ENCODE measurements around the gene LRFN5.
"Not testable (repeated sequence)": the region's sequence is repeated elsewhere in the genome, so short reads cannot be mapped to it uniquely, and the experiment has no call there.

Gene LRFN5

DNA sequence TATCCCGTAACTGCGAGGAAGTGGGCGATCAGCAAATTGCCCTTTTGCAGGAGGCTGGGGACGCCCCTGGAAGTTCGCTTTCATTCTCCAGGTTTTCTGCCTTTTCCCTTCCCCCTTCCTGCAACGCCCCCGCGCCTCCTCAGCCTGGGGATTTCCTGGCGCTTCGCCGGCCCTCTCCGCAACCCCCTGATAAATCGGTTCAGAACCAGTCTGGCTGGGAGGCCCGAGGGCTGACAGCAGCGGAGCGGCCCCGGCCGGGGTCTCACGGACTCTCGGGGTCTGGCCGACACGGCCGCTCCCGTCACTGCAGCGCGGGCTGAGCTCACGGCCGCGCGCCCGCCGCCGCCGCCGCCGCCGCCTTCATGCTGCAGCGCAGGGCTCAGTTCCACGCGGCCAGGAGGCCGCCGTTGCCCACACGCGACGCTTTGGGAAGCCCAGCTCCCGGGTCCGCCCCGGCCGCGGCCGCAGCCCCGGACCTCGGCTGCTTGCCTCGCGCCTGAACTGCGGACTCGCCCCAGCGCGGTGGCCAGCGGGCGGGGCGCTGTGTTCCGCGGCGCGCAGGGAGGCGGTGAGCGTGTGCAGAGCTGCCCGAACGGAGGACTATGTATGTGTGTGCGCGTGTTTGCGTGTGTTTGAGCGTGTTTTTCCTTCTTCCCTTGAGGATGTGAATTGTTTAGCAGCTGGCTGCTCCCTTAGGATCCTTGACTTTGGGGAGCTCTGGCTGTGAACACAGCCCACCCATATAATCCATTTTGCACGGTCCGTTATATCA lies at the start of gene LRFN5:
Gene LRFN5 (plus strand): TSS at position 345 of the 772 bp plus-strand sequence.
- DNase-seq, result no peak

GRCh38 chr14:41558490-41558889 lies 48.2 kb upstream of the LRFN5 start:
- DNase-seq, result no peak

GRCh38 chr14:41566864-41567263 lies 39.8 kb upstream of the LRFN5 start:
- not testable (repeated sequence) for DNase-seq

DNA sequence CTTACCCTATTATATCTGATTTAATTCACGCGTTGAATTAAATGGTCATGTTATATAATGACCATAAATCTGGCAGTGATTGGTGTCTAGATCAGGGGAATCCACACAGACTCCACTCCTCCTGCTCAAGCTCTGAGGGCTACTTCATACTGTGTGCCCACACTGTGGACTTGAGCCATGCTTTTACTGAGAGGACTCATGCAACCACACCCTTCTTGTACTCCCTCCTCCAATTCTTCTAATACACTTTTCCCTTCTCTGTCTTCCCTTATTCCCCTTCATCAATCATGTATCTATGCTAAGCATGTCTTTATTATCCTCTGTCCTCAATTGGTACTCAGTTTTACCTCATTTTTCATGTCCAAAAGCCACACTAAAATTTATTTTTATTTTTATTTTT lies 37.7 kb upstream of the LRFN5 start:
- DNase-seq, result no peak

- DNase-seq, result no peak
Observed at GRCh38 chr14:41570415-41571155, 36.1 kb upstream of the LRFN5 start.

DNA sequence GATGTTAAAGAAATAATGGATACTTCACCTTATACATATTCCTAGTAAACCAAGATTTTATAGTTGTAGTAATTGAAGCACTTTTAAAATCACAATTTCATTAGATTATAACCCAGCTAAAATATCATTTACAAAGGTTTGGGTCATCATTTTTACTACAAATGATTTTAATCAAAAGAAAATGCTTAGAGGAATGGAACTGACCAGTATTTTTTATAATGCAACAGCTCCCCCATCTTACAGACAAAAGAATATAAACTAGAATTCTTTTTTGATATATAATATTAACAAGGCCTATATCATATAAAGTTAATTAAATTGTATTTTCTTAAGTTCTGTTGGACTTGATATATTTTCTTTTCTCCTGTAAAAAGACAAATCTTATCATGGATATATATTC lies 20.4 kb upstream of the LRFN5 start:
- no peak for DNase-seq

GRCh38 chr14:41597647-41598046 lies 9.0 kb upstream of the LRFN5 start:
- no peak for DNase-seq

- DNase-seq, result not testable (repeated sequence)
Observed at GRCh38 chr14:41599805-41600385, 6.8 kb upstream of the LRFN5 start.

- DNase-seq, result no peak
Observed at GRCh38 chr14:41604721-41605531, 1.8 kb upstream of the LRFN5 start.

- no peak for DNase-seq
Observed at GRCh38 chr14:41605550-41606281, 960 bp upstream of the LRFN5 start.

- no peak for DNase-seq
Observed at GRCh38 chr14:41606282-41606531, 469 bp upstream of the LRFN5 start.

DNA sequence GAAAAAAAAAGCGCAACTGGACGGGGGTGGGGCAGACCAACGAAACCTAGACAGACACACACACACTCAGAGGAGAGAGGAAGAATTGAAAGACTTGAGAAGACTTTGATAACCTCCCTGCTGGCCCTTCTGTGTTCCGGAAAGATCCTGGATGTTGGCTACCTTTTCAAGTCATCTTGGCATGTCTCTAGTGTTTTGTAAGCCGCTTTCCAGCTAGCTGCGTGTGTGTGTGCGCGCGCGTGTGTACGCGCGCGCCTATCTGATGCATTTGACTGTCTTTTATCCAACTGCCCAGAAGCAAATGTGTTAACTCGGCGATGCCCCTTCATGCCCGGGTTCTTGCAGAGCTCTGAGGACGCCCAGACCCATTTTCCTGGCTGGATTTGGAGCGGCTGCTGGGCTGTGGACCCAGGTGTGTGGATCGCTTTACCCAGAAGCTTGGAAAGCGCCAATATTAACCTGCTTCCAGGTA lies 664 bp downstream of the LRFN5 start:
- DNase-seq, result no peak

DNA sequence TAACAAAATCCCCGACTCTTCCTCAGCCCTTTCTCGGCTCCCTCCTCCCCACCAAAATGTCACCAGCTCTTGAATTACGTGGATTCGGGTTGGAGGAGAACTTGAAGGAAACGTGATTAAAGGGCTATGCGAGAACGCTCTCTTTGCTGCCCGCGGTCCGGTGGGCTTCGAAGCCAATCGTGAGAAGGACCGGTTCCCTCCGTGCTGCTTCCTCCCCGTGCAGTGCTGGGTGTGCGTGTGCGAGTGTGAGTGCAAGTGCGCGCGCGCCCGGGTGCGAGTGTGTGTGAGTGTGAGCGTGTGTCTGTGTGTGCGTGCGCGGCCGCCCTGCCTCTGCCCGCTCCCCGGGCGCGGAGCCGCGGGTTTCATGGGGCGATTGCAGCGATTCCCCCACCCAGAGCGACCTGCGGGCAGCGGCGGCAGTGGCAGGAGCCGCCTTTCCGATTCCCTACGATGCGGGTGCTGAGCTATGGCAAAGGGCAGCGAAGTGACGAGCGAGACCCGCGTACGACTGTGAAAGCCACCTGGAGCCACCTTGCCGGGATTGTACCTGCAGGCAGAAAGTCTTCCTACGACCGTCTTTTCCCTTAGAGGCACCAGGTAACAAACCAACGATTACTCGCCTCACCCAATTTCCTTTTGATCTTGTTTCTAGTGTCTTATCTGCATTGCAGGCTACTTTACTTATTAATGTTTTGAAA lies 1.4 kb downstream of the LRFN5 start:
- DNase-seq, result no peak

DNA sequence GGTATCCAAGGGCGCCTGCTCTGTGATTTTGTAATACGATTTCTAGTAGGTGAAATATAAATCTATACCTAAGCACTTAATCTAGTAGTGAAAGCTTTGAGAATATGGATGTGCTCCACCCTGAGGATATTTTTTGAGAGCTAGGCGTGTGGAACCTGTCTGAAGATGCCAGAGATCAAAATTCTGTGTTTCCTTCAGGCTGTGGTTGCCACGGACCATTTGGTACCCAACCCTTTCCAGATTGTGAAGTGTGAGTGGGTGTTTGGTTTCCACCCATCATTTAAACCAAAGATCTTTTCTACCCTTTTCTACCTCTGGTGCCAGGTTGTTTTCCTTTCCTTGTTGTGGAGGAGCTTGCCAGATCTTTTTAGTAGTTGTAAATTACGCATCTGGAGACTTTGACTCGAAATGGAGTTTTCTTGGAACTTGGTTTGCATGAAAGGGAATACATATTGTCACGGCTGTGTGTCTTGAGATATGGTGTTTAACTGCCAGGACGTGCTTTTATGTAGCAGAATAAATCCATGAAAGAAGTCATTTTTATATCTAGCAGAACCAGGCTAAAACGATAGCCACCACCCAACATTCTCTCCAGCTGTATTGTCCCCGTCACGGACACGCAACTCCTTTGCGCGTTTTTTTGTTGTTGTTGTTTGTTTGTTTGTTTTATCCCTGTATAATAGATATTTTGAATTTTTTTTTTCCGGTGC lies 2.2 kb downstream of the LRFN5 start:
- DNase-seq, result no peak

- DNase-seq, result no peak
Observed at GRCh38 chr14:41609704-41610183, 3.1 kb downstream of the LRFN5 start.

- DNase-seq, result no peak
Observed at GRCh38 chr14:41615011-41615595, 8.4 kb downstream of the LRFN5 start.

- DNase-seq, result no peak
Observed at GRCh38 chr14:41623736-41624135, 17.1 kb downstream of the LRFN5 start.

- DNase-seq, result no peak
Observed at GRCh38 chr14:41629876-41630275, 23.2 kb downstream of the LRFN5 start.

- no peak for DNase-seq
Observed at GRCh38 chr14:41634286-41634685, 27.6 kb downstream of the LRFN5 start.

- DNase-seq, result no peak
Observed at GRCh38 chr14:41636492-41637392, 30.1 kb downstream of the LRFN5 start.

All from CD4-positive, alpha-beta T cell treated with Interleukin-21 for 1 hour (primary cell).